H1 (cell line): Measurements from ENCODE around the gene PLEKHA4. TPM values are rescaled to one million over a fixed set of nuclear protein-coding genes. Genes with fewer than 3 reads are reported as not detected.

ENCODE experiments used
- BCL11A ChIP-seq, 2 experiments: IDR thresholded peaks; one replicate each; pipeline ENCODE4 v1.6.1; 2011; ENCODE audit warnings: low read depth in 2 of 2, low read length in 2 of 2, mild to moderate bottlenecking in 2 of 2
- GABPA ChIP-seq: IDR thresholded peaks from 2 replicates; pipeline ENCODE4 v1.6.1; 2011; ENCODE audit warnings: mild to moderate bottlenecking, low read length, moderate library complexity, borderline replicate concordance; ENCODE audit not compliant: insufficient read depth
- HDAC2 ChIP-seq, 2 experiments: fragments of 300-600 bp in 1 of 2; sonication (generic) in 1 of 2; IDR thresholded peaks; 2 replicates each; pipeline ENCODE4 v1.6.1; 2011 to 2012; ENCODE audit warnings: low read depth in 2 of 2, low read length in 2 of 2, mild to moderate bottlenecking in 2 of 2, moderate library complexity in 2 of 2, borderline replicate concordance in 1 of 2, inconsistent platforms in 1 of 2
- POU5F1 ChIP-seq: IDR thresholded peaks from 2 replicates; pipeline ENCODE4 v1.6.1; 2011; ENCODE audit warnings: low read depth, mild to moderate bottlenecking, low read length, moderate library complexity
- SIRT6 ChIP-seq: IDR thresholded peaks from one replicate; pipeline ENCODE4 v1.7.1; 2012; ENCODE audit warnings: low read length, inconsistent platforms
- TAF1 ChIP-seq: IDR thresholded peaks from 2 replicates; pipeline ENCODE4 v1.6.1; 2011; ENCODE audit warnings: mild to moderate bottlenecking, low read depth, low read length
- polyA plus RNA-seq, 7 experiments: library from polyadenylated mRNA; depleted of rRNA in 3 of 7; stranded (reverse) in 5 of 7; unstranded in 2 of 7; fragments of >200 nt in 5 of 7; fragments of 200-250 nt in 2 of 7; gene quantifications; 1 replicate in 5 of 7; 2 replicates in 1 of 7; 4 replicates in 1 of 7; pipeline versions ENCODE4 v1.2.1 to v1.2.3, GENCODE V29; 2011 to 2013; ENCODE audit warnings: missing spikeins in 2 of 7, mixed read lengths in 2 of 7
- total RNA-seq: library from RNA; stranded (reverse); fragmentation: NEBNext Ultra II Directional; extraction: Animal tissue kit (Norgen Biotek cat#: 25700); gene quantifications from 2 replicates; pipeline ENCODE4 v1.2.1, GENCODE V29; 2021
- TF ChIP-seq, protein P1 (sequence below): IDR thresholded peaks from 2 replicates; pipeline ENCODE4 v1.6.1; 2012; ENCODE audit warnings: low read length, inconsistent platforms

Gene PLEKHA4
- total and polyA plus RNA-seq, 2 of the 8 experiments (the other 6 are each of a cell fraction or from before 2014, with no cell fraction given): 8.2 to 18.0 TPM

DNA sequence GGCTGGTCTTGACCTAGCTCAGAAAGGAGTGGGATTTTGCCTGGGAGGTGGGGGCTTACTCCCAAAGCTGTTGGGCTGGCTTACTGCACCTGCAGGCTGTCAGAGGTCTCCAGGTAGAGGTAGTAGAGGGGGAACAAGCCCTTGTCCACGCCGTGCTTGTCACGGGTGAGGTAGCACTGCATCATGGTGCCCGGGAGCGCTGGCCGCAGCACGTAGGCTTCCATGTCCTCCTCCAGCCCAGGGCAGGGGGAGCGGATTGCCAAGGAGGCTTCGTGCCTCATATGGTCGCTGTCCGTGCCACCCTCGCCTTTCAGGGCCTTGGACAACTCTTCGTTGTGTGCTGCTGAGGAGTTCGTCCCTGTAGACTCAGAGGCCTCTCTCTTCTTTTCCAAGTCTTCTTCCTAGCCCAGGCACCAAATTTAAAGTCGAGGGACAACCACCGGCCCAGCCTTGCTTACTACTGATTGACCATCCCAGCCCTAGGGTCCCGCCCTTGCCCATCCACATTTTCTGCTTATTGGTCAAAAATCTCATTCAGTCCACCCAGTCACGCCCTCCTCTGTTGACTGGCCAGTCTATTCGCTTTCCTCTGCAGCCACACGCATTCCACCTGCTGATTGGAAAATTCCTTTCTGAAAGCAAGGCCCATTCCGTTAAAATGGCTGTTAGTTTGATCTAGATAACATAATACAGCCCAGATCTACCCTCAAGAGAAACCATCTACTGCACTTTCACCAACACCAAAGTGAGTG, 19.6 kb upstream of the PLEKHA4 start (continued):
- TF ChIP-seq BCL11A (IDR thresholded peaks at IDR 0.05; ENCODE audit: low read depth in 2 of 2, low read length in 2 of 2) (no peak), SIRT6 (no peak), POU5F1 (no peak), TAF1 (no peak), GABPA (no peak), HDAC2 (IDR thresholded peaks at IDR 0.05; ENCODE audit: borderline replicate concordance in 1 of 2, low read depth in 2 of 2, low read length in 2 of 2) (no peak)
- TF ChIP-seq, protein P1, sequence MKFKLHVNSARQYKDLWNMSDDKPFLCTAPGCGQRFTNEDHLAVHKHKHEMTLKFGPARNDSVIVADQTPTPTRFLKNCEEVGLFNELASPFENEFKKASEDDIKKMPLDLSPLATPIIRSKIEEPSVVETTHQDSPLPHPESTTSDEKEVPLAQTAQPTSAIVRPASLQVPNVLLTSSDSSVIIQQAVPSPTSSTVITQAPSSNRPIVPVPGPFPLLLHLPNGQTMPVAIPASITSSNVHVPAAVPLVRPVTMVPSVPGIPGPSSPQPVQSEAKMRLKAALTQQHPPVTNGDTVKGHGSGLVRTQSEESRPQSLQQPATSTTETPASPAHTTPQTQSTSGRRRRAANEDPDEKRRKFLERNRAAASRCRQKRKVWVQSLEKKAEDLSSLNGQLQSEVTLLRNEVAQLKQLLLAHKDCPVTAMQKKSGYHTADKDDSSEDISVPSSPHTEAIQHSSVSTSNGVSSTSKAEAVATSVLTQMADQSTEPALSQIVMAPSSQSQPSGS: no peak
